Measurements from ENCODE around the gene XIAP. TPM values are rescaled to one million over a fixed set of nuclear protein-coding genes. Genes with fewer than 3 reads are reported as not detected.

Gene XIAP
- total and polyA plus RNA-seq, 2 experiments from 2014 or later, result 13.7 to 36.1 TPM

GRCh38 chrX:123918106-123918721 lies 58.4 kb downstream of the XIAP start:
- DNase-seq (ENCODE audit: low spot score), result no peak
- H2AFZ ChIP-seq, result no peak overlapping the region
- no peaks in the 10 kb centered on the region for H3K79me2 ChIP-seq
- no peak overlapping the region for H3K4me3 ChIP-seq
- no peak overlapping the region for H3K4me2 ChIP-seq
- no peaks in the 10 kb centered on the region for H3K36me3 ChIP-seq (replicated peaks; ENCODE audit: insufficient read depth, low read depth)
- no peaks in the 10 kb centered on the region for H3K9me2 ChIP-seq (replicated peaks; ENCODE audit: insufficient read depth)
- H3K27ac ChIP-seq, result no peak overlapping the region
- H4K20me1 ChIP-seq (ENCODE audit: insufficient read depth, poor library complexity, severe bottlenecking), result no peaks in the 10 kb centered on the region
- no peaks in the 10 kb centered on the region for H3K27me3 ChIP-seq
- 70% methylated on average over 4 of the region's 4 CpGs for WGBS (ENCODE audit: low lambda C conversion rate, missing lambda C conversion rate)
- H3K4me1 ChIP-seq (ENCODE audit: insufficient read depth), result no peaks in the 10 kb centered on the region
- no peaks in the 10 kb centered on the region for H3K9me3 ChIP-seq (ENCODE audit: low read depth)
- TF ChIP-seq, protein P1, sequence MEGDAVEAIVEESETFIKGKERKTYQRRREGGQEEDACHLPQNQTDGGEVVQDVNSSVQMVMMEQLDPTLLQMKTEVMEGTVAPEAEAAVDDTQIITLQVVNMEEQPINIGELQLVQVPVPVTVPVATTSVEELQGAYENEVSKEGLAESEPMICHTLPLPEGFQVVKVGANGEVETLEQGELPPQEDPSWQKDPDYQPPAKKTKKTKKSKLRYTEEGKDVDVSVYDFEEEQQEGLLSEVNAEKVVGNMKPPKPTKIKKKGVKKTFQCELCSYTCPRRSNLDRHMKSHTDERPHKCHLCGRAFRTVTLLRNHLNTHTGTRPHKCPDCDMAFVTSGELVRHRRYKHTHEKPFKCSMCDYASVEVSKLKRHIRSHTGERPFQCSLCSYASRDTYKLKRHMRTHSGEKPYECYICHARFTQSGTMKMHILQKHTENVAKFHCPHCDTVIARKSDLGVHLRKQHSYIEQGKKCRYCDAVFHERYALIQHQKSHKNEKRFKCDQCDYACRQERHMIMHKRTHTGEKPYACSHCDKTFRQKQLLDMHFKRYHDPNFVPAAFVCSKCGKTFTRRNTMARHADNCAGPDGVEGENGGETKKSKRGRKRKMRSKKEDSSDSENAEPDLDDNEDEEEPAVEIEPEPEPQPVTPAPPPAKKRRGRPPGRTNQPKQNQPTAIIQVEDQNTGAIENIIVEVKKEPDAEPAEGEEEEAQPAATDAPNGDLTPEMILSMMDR (IDR thresholded peaks at IDR 0.05; ENCODE audit: poor library complexity), result no peak
- TF ChIP-seq EZH2 (IDR thresholded peaks at IDR 0.05; ENCODE audit: borderline replicate concordance) (no peak), EZH2phosphoT487 (IDR thresholded peaks at IDR 0.05; ENCODE audit: low read depth, severe bottlenecking, unreplicated experiment) (no peak)

DNA sequence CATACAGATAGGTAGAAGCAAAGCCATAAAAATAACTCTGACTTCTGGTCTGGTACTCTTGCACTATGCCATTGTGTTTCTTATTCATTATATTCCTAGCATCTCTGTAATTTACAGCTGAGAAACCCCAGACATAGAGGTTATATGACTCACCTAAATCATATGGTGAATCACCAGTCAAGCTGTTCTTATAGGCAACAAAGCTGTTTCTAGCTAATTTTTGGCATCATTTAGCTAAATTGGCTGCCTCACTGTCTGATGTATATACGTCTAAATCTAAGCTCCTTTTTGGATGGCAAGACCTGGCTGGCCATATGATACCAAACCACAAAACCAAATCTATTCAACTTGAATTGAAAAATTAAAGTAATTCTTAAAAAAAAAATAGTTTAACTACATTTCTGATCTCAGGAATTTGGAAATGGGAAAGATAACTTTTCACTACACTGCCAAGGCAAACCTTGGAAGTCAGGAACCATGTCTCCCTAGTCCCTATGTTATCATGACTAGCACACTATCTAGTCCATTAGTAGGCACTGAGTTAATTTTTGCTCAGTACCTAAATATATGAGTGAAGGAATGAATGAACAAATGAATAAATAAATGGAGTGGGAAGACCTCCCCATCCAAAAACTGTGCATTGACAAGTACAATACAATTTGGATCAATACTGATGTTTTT lies 60.4 kb downstream of the XIAP start:
- H3K79me2 ChIP-seq, result no peaks in the 10 kb centered on the region
- H3K9me3 ChIP-seq (ENCODE audit: low read depth), result no peaks in the 10 kb centered on the region
- H3K27ac ChIP-seq, result no peak overlapping the region
- H3K9me2 ChIP-seq (replicated peaks; ENCODE audit: insufficient read depth), result no peaks in the 10 kb centered on the region
- TF ChIP-seq EZH2phosphoT487 (IDR thresholded peaks at IDR 0.05; ENCODE audit: low read depth, severe bottlenecking, unreplicated experiment) (no peak), EZH2 (IDR thresholded peaks at IDR 0.05; ENCODE audit: borderline replicate concordance) (no peak)
- TF ChIP-seq, protein P1 (IDR thresholded peaks at IDR 0.05; ENCODE audit: poor library complexity), result no peak
- no peaks in the 10 kb centered on the region for H4K20me1 ChIP-seq (ENCODE audit: insufficient read depth, poor library complexity, severe bottlenecking)
- H3K36me3 ChIP-seq (replicated peaks; ENCODE audit: insufficient read depth, low read depth), result no peaks in the 10 kb centered on the region
- no peaks in the 10 kb centered on the region for H3K4me1 ChIP-seq (ENCODE audit: insufficient read depth)
- DNase-seq (ENCODE audit: low spot score), result no peak
- no peak overlapping the region for H3K4me3 ChIP-seq
- 23% methylated on average over 1 of the region's 1 CpG for WGBS (ENCODE audit: low lambda C conversion rate, missing lambda C conversion rate)
- H3K27me3 ChIP-seq, result no peaks in the 10 kb centered on the region
- no peak overlapping the region for H3K4me2 ChIP-seq
- no peak overlapping the region for H2AFZ ChIP-seq

DNA sequence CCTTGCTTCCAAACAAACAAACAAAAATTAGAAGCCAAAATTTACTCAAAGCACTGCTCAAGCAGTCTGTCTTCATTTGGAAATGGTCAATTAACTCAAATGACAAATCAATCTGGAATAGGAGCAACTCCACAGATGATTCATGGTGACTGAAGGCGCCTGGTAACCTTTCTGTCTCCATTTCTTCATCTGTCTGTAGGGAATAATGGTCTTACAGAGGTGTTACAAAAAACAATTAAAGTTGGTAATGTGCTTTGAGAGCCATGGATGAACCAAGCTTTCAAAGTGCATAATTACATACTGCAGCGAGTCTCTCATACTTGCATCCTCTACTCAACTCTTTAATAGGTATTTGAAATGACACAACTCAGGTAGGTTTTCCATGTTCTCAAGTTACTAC lies 63.4 kb downstream of the XIAP start:
- H3K27me3 ChIP-seq, result no peaks in the 10 kb centered on the region
- H3K4me2 ChIP-seq, result no peak overlapping the region
- H4K20me1 ChIP-seq (ENCODE audit: insufficient read depth, poor library complexity, severe bottlenecking), result no peaks in the 10 kb centered on the region
- TF ChIP-seq, protein P1 (IDR thresholded peaks at IDR 0.05; ENCODE audit: poor library complexity), result no peak
- H3K9me3 ChIP-seq (ENCODE audit: low read depth), result no peaks in the 10 kb centered on the region
- H3K9me2 ChIP-seq (replicated peaks; ENCODE audit: insufficient read depth), result no peaks in the 10 kb centered on the region
- no peak overlapping the region for H3K4me3 ChIP-seq
- DNase-seq (ENCODE audit: low spot score), result no peak
- no peak overlapping the region for H3K27ac ChIP-seq
- no peaks in the 10 kb centered on the region for H3K79me2 ChIP-seq
- WGBS (ENCODE audit: low lambda C conversion rate, missing lambda C conversion rate), result 70% methylated on average over 2 of the region's 2 CpGs
- no peaks in the 10 kb centered on the region for H3K4me1 ChIP-seq (ENCODE audit: insufficient read depth)
- no peaks in the 10 kb centered on the region for H3K36me3 ChIP-seq (replicated peaks; ENCODE audit: insufficient read depth, low read depth)
- H2AFZ ChIP-seq, result no peak overlapping the region

Data from hepatocyte (in vitro differentiated cells).